HPDE6-E6E7 (cell line): ENCODE measurements around the gene SPATA13.
A peak's percentile ranks its signal among the peaks of the same experiment; 100 is the strongest.

ENCODE experiments used
- DNase-seq: peaks from one replicate; pipeline ENCODE4 v3.0.0; 2011; ENCODE audit warnings: missing footprints; ENCODE audit errors: extremely low spot score

SPATA13 gene

GRCh38 chr13:24251525-24251924, 91.0 kb downstream of the SPATA13 start:
- no peak for DNase-seq

DNA sequence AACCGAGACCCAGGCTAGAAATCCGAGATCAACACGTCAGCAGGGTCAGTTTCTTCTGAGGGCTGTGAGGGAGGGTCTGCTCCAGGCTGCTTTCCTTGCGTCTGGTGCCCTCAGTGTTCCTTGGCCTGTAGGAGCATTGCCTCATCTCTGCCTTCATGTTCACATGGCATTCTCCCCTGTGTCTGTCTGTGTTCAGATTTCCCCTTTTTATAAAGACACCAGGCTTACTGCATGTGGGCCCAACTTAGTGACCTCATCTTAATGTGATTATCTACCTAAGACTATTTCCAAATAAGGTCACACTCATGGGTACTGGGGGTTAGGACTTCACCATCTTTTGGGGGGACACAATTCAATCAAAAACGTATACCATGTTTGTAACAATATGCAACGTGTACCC, 91.6 kb downstream of the SPATA13 start:
- DNase-seq, result no peak

DNA sequence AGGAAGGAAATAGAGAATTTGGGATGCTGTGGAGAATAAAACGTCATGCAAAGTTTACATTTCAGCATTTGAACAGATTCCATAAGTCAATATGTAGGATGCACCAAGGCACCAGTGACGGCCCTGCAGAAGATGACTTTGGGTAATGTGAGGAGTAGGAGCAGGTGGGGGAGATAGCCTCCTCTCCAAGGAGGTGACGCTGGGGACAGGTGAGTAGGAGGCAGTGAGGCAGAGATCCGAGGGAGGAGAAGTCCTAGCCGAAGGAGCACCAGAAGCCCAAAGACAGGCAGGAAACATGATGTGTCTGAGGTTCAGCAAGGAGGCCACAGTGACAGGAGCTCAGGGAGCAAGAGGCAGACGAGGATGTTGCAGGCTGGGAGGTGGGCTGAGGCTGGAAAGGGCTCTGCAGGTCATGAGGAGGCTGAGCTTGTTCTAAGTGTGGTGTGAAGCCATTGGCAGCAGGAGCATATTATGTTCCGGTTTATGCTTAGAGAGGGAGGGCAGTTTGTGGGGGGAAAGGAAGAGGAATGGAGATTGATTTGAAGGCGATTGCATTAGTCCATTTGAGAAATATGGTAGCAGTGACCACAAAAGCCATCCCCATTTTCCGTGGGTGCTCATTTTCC, 93.1 kb downstream of the SPATA13 start:
- DNase-seq, result no peak

GRCh38 chr13:24254146-24254841, 93.8 kb downstream of the SPATA13 start:
- no peak for DNase-seq

DNA sequence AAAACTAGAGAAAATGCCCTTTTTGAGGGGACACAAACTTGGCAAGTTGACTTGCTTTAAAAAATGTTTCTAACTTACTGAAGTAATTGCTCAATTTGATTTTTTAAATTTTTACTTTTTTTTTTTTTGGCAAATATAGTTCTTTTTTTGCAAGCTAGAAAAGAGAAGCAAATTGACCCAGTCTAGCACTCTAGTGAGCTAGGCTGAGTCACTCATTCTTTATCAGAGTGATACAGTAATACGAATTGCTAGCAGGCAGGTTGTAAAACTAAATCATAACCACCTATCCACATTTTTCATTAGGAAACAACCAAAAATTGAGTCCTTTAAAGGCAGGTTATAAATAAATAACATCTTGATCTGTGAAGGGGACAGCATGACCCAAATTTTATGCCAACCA, 97.0 kb downstream of the SPATA13 start:
- no peak for DNase-seq

GRCh38 chr13:24261566-24261965, 101.0 kb downstream of the SPATA13 start:
- no peak for DNase-seq

DNA sequence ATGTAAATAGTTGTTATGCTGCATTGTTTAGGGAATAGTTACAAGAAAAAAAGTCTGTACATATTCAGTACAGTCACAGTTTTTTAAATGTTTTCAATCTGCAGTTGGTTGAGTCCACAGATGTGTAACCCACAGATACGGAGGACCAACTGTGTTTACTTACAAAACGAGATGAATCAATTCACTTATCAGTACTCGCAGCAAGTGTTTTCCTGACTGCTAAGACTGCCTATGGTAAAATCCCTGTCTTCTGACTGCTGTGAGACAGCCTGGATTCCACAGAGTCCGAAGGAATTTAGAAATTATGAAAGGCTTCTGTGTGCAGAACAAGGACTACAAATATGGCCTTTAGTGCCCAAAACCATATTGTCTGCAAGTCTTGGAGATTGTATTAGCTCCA, 103.1 kb downstream of the SPATA13 start:
- DNase-seq, result no peak

- DNase-seq, result no peak
Observed at GRCh38 chr13:24264976-24265375, 104.5 kb downstream of the SPATA13 start.

- DNase-seq, result no peak
Observed at GRCh38 chr13:24265453-24265852, 104.9 kb downstream of the SPATA13 start.

GRCh38 chr13:24267274-24267673, 106.8 kb downstream of the SPATA13 start:
- no peak for DNase-seq

- DNase-seq, result no peak
Observed at GRCh38 chr13:24267801-24268200, 107.3 kb downstream of the SPATA13 start.

- no peak for DNase-seq
Observed at GRCh38 chr13:24269821-24270220, 109.3 kb downstream of the SPATA13 start.

- DNase-seq, result peak; percentile 0
Observed at GRCh38 chr13:24270639-24271141, 110.2 kb downstream of the SPATA13 start.

- no peak for DNase-seq
Observed at GRCh38 chr13:24271231-24271600, 110.7 kb downstream of the SPATA13 start.

DNA sequence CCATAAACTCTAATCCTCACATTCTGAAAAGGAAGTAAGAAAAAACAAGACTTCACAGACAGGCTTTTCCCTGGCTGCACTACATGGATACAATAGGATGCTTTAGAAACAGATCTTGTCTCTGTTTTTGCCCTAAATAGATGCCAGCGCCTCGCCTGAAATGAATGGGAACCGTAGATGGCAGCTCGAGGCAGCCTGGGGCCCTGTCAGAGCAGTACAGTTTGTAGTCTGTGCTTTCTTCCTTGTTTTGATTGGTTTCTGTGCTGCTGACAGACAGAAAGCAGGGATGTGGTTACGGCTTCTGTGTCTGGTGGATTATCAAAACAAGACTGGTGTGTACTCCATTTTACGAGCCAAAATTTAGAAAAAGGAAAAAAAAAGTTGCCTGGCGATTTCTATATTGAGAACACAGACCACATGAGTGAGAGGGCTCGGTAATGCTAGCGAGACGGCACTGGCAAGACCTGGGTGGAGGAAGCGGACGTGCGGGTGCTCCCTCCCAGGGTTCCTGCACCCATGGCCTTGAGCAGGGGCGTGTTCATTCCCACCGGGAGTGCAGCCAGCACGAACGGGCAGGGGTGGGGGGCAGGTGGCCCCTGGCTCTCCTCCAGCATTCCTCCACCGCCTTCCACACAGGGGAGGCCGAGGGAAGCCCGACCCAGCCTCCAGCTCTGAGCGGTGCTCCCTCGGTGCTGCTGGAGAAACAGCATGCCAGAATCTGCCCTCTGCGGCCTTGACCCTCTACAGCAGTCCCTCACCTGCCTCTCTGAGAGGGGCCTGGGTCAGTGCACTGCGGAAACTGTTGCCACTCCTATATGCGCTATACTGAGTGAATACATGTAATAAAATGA, 111.3 kb downstream of the SPATA13 start:
- no peak for DNase-seq

DNA sequence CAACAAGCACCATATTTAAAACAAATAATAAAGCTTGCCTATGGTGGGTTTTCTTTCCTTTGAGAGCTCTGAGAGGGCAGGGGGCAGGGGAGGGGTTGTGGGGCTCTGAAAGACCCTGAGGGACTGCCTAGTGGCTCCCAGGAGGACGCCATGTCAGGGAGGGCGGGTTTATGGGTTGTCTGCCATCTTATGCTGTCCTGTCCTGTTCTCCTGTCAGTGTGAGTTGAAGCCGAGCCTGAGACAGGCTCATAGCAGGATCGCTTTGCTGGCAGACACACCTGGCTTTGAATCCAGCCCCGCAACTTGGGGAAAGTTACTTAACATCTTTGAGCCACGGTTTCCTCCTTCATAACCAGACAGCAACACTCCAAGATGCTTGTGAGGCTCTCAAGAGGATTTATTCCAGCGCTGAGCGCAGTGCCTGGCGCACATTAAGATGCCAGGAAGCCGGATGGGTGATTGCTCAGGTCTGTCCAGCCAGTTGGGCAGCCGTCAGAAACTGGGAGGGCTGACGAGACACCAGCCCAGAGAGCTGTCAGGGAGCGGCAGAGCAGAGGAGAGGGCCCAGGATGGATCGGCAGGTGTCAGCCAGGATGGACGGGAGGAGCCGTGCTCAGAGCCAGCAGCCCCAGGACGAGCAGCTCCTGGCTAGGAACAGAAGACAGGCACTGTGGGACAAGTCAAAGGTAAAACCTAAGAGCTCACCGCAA, 112.1 kb downstream of the SPATA13 start:
- no peak for DNase-seq

DNA sequence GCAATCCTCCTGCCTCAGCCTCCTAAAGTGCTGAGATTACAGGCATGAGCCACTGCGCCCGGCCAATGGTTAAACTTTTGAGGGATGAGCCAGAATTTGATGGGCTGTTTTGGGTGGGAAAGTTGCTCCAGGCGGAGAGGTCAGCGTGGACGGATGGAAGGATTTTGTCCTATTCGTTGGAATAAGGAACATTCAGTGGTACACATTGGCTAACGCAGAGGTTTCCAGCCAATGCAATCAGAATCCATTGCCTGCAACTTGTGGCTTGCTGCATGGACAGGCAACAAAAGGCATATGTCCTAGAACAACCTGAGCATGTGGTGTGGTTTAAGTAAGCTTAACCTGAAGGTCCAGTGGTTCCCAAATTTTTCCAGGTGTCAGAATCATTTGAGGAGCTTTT, 113.4 kb downstream of the SPATA13 start:
- DNase-seq, result no peak

DNA sequence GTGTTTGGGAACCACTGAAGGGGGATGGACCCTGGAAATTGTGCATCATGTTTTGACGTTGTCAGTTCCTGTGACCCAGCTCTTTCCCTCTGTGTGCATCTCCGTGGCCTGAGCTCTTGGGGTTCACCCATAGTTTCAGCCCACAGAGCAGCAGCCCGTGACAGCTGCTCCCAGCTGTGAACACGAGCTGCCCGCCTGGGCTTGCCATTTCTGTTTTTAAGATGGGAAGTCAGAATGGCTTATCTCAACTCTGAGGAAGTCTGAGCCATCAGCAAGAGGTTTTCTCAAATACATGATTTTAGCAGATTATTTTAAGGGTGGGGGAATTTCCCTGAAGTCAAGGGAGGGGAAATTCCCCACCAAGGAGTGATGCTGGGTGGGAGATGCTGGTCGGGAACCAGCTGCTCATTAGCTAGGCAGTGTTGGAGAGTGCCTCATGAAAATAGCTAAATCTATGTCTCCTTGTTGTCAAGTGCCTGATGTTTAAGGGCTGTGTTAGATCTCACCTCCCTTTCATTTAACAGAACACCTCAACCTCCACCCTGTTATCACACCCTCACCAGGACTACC, 114.0 kb downstream of the SPATA13 start:
- no peak for DNase-seq

GRCh38 chr13:24275041-24275440, 114.5 kb downstream of the SPATA13 start:
- no peak for DNase-seq

DNA sequence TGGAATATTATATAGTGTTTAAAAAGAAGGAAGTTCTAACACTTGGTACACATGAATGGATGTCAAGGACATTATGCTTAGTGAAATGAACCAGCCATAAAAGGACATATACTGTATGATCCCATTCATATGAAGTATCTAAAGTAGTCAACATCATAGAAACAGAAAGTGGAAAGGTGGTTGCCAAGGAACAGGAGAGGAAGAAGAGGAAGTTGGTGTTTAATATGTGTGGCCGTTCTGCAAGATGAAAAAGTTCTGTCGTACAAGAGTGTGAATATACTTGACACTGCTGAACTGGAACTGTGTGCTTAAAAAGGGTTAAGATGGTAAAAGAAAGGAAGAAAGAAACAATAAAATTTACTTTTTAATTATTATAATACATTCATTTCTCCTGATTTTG, 115.8 kb downstream of the SPATA13 start:
- no peak for DNase-seq

DNA sequence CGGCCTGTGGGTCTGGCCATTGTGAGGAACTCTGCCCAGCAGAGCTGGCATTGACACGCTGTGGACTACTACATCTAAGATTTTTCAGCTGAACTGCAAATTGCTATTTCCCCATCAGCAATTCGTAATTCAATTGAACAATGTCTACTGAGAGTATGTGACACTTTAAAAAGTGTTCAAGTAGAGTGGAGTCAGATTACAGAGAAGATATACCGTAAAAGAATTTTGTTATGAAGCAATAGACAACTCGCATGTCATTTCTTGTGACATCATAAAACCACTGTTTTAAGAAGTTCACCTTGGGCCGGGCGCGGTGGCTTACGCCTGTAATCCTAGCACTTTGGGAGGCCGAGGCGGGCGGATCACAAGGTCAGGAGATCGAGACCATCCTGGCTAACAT, 116.3 kb downstream of the SPATA13 start:
- no peak for DNase-seq

GRCh38 chr13:24277761-24278160, 117.2 kb downstream of the SPATA13 start:
- no peak for DNase-seq
